ENCODE results near the gene MYOC. TPM values are rescaled to one million over a fixed set of nuclear protein-coding genes. Genes with fewer than 3 reads are reported as not detected.

Gene MYOC
- total RNA-seq, 2 donors from 2014 or later = 28.9 to 32.1 TPM

Other genes with a start within 250 kb of the MYOC start
- gene PRRC2C, start 167.2 kb downstream of the MYOC start, total RNA-seq = 100 to 1,000 TPM; 116 to 145 TPM
- gene MYOCOS, start 30.4 kb downstream of the MYOC start, total RNA-seq = not detected
- gene VAMP4, start 89.4 kb upstream of the MYOC start, total RNA-seq = 10 to 100 TPM; 16.8 to 21.0 TPM
- gene METTL13, start 129.0 kb upstream of the MYOC start, total RNA-seq = 10 to 100 TPM; 14.8 to 19.4 TPM
- 1 to 10 TPM; 4.7 to 4.9 TPM for gene DNM3, start 188.8 kb upstream of the MYOC start, total RNA-seq